Fibroblast of lung (primary cell): ENCODE results near the gene ITSN1. TPM values are rescaled to one million over a fixed set of nuclear protein-coding genes. Genes with fewer than 3 reads are reported as not detected.

Experiments used
- DNase-seq, 2 donors: peaks; one replicate each; pipeline versions ENCODE4 v3.0.0 to v3.0.0-alpha.2; 2010; ENCODE audit warnings: low read depth in 2 of 2
- H2AFZ ChIP-seq: 2 replicates; pipeline ENCODE4 v1.5.1; 2012; ENCODE audit warnings: low read length, control low read depth, inconsistent platforms
- H3K27ac ChIP-seq: 2 replicates; pipeline ENCODE4 v1.5.1; 2011; ENCODE audit warnings: low read length, control low read depth; ENCODE audit not compliant: insufficient read depth
- H3K27me3 ChIP-seq: 2 replicates; pipeline ENCODE4 v1.5.1; 2011; ENCODE audit warnings: mild to moderate bottlenecking, low read length; ENCODE audit not compliant: control insufficient read depth, insufficient read depth
- H3K36me3 ChIP-seq: 2 replicates; pipeline ENCODE4 v1.5.1; 2011; ENCODE audit warnings: low read length; ENCODE audit not compliant: control insufficient read depth, insufficient read depth
- H3K4me1 ChIP-seq: 2 replicates; pipeline ENCODE4 v1.5.1; 2011; ENCODE audit warnings: low read length; ENCODE audit not compliant: control insufficient read depth, insufficient read depth; ENCODE audit errors: extremely low read depth
- H3K4me2 ChIP-seq: 2 replicates; pipeline ENCODE4 v1.5.1; 2011; ENCODE audit warnings: low read length, control low read depth; ENCODE audit not compliant: insufficient read depth; ENCODE audit errors: extremely low read depth
- H3K4me3 ChIP-seq, 4 experiments: fragments of 200-600 bp in 1 of 4; sonication (generic) in 1 of 4; replicated peaks in 1 of 4; 2 replicates each; pipeline ENCODE4 v1.5.1; 2011 to 2016; ENCODE audit warnings: low read length in 4 of 4, low read depth in 3 of 4, mild to moderate bottlenecking in 3 of 4, control low read depth in 2 of 4, inconsistent platforms in 1 of 4, mixed read lengths in 1 of 4; ENCODE audit not compliant: insufficient read depth in 1 of 4; ENCODE audit errors: control extremely low read depth in 1 of 4
- H3K79me2 ChIP-seq: 2 replicates; pipeline ENCODE4 v1.5.1; 2012; ENCODE audit warnings: mild to moderate bottlenecking, low read length, inconsistent platforms; ENCODE audit not compliant: control insufficient read depth, insufficient read depth
- H3K9ac ChIP-seq: 2 replicates; pipeline ENCODE4 v1.5.1; 2011; ENCODE audit warnings: mild to moderate bottlenecking, low read length, control low read depth; ENCODE audit not compliant: insufficient read depth
- H3K9me3 ChIP-seq: 2 replicates; pipeline ENCODE4 v1.5.1; 2012; ENCODE audit warnings: low read depth, low read length; ENCODE audit not compliant: control insufficient read depth, insufficient read depth
- H4K20me1 ChIP-seq: 2 replicates; pipeline ENCODE4 v1.5.1; 2011; ENCODE audit warnings: low read length; ENCODE audit not compliant: control insufficient read depth, insufficient read depth; ENCODE audit errors: extremely low read depth
- EZH2 ChIP-seq: IDR thresholded peaks from 2 replicates; pipeline ENCODE4 v1.5.1; 2012; ENCODE audit warnings: low read length, control low read depth, mild to moderate bottlenecking; ENCODE audit errors: missing control alignments
- polyA plus RNA-seq, 2 donors: library from polyadenylated mRNA; depleted of rRNA in 1 of 2; stranded (reverse) in 1 of 2; unstranded in 1 of 2; fragments of >200 nt; gene quantifications; 2 replicates each; pipeline ENCODE4 v1.2.1, GENCODE V29; 2011 to 2012; ENCODE audit warnings: missing spikeins in 1 of 2
- total RNA-seq: library from RNA; depleted of rRNA; stranded (reverse); fragments of >200 nt; gene quantifications from 2 replicates; pipeline ENCODE4 v1.2.1, GENCODE V29; 2014
- TF ChIP-seq, protein P1 (sequence below), 2 donors: IDR thresholded peaks in 1 of 2; conservative IDR thresholded peaks in 1 of 2; 1 replicate in 1 of 2; 2 replicates in 1 of 2; pipeline ENCODE4 v1.5.1; 2011 to 2012; ENCODE audit warnings: low read length in 2 of 2, control low read depth in 1 of 2, inconsistent platforms in 1 of 2, low read depth in 1 of 2, mild to moderate bottlenecking in 1 of 2

ITSN1 gene
- total and polyA plus RNA-seq, 2 donors (not counting 1 experiment from before 2014, with no cell fraction given) = 34.7 to 63.1 TPM

DNA sequence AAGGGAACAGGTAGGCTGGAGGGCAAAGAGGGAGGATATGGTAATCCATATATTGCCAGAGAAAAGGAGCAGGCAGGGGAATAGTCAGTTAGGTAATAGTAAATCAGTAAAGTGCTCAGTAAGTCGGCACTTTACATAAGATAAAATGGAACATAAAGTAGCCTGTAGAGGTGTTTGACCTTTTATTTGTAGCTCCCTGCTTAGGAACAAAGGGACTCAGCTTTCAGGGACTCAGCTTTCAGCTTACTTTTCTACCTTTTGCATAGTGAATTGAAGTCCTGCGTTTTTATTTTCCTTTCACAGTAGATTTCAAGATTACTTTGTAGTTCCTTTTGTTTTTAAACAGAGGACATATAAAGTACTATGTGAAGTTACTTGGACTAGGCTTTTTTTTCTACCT is 87.3 kb downstream of the ITSN1 start:
- Histone ChIP-seq H3K27ac (no peak overlapping the region), H3K4me2 (no peak overlapping the region), H4K20me1 (no peaks in the 10 kb centered on the region), H3K9ac (no peak overlapping the region), H3K4me1 (no peaks in the 10 kb centered on the region), H2AFZ (no peak overlapping the region), H3K79me2 (no peaks in the 10 kb centered on the region), H3K4me3 (no peak overlapping the region), H3K27me3 (no peaks in the 10 kb centered on the region), H3K36me3 (no peaks in the 10 kb centered on the region), H3K9me3 (no peaks in the 10 kb centered on the region)
- DNase-seq = no peak
- TF ChIP-seq EZH2 = no peak
- TF ChIP-seq, protein P1, sequence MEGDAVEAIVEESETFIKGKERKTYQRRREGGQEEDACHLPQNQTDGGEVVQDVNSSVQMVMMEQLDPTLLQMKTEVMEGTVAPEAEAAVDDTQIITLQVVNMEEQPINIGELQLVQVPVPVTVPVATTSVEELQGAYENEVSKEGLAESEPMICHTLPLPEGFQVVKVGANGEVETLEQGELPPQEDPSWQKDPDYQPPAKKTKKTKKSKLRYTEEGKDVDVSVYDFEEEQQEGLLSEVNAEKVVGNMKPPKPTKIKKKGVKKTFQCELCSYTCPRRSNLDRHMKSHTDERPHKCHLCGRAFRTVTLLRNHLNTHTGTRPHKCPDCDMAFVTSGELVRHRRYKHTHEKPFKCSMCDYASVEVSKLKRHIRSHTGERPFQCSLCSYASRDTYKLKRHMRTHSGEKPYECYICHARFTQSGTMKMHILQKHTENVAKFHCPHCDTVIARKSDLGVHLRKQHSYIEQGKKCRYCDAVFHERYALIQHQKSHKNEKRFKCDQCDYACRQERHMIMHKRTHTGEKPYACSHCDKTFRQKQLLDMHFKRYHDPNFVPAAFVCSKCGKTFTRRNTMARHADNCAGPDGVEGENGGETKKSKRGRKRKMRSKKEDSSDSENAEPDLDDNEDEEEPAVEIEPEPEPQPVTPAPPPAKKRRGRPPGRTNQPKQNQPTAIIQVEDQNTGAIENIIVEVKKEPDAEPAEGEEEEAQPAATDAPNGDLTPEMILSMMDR (conservative IDR thresholded peaks at IDR 0.05 in 1 of 2, IDR thresholded peaks at IDR 0.05 in 1 of 2; ENCODE audit: low read depth in 1 of 2, low read length in 2 of 2) = no peak

DNA sequence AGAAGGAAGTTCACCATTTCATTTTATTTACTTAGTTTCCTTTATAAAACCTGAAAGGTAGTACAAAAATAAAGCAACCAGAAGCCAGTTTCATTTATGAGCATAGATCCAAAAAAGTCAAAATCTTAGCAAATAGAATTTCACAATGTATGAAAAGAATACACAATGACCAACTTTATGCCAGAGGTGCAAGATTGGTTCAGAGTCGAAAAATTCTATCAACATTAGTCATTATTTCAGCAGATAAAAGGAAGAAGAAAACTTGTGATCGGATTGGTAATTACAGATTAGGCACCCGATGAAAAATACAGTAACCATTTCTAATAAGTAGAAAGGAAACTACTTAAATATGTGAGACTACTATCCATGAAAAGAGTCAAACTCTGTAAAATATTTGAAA is 89.1 kb downstream of the ITSN1 start:
- H3K4me1 ChIP-seq = no peaks in the 10 kb centered on the region
- H3K9ac ChIP-seq = no peak overlapping the region
- no peaks in the 10 kb centered on the region for H3K9me3 ChIP-seq

DNA sequence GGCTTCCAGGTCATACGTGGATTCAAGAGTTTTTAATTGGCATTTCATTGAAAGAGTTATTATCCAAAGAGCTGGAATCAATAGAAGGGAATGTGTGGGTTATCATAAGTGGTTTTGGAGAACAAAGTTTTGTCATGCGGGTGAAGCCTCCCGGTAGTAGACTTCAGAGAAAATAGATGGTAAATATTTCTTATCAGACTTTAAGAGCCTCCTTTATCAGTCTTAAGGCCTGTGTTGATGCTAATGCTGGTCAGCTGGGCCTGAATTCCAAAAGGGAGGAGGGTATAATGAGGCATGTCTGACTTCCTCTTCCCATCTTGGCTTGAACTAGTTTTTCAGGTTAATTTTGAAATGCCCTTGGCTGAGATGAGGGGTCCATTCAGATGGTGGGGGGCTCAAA is 89.7 kb downstream of the ITSN1 start:
- no peaks in the 10 kb centered on the region for H3K4me1 ChIP-seq
- H4K20me1 ChIP-seq = no peaks in the 10 kb centered on the region
- no peak for TF ChIP-seq EZH2
- TF ChIP-seq, protein P1 (conservative IDR thresholded peaks at IDR 0.05 in 1 of 2, IDR thresholded peaks at IDR 0.05 in 1 of 2; ENCODE audit: low read depth in 1 of 2, low read length in 2 of 2) = no peak
- no peak overlapping the region for H3K4me2 ChIP-seq
- no peaks in the 10 kb centered on the region for H3K36me3 ChIP-seq
- no peaks in the 10 kb centered on the region for H3K9me3 ChIP-seq
- no peak overlapping the region for H3K27ac ChIP-seq
- H3K4me3 ChIP-seq = no peak overlapping the region
- no peaks in the 10 kb centered on the region for H3K27me3 ChIP-seq
- H2AFZ ChIP-seq = no peak overlapping the region
- H3K9ac ChIP-seq = no peak overlapping the region
- H3K79me2 ChIP-seq = no peaks in the 10 kb centered on the region
- peak in 1 of 2 donors; percentile 54 for DNase-seq

More for the DNA sequence above, 89.1 kb downstream of the ITSN1 start:
- no peaks in the 10 kb centered on the region for H4K20me1 ChIP-seq
- DNase-seq = peak in 1 of 2 donors; percentile 42
- no peak overlapping the region for H2AFZ ChIP-seq
- no peak overlapping the region for H3K27ac ChIP-seq
- no peaks in the 10 kb centered on the region for H3K36me3 ChIP-seq
- TF ChIP-seq, protein P1 (conservative IDR thresholded peaks at IDR 0.05 in 1 of 2, IDR thresholded peaks at IDR 0.05 in 1 of 2; ENCODE audit: low read depth in 1 of 2, low read length in 2 of 2) = no peak
- TF ChIP-seq EZH2 = no peak
- H3K4me2 ChIP-seq = no peak overlapping the region
- H3K27me3 ChIP-seq = no peaks in the 10 kb centered on the region
- no peak overlapping the region for H3K4me3 ChIP-seq
- H3K79me2 ChIP-seq = no peaks in the 10 kb centered on the region
